ENCODE results near the gene CFAP68. TPM values are rescaled to one million over a fixed set of nuclear protein-coding genes. Genes with fewer than 3 reads are reported as not detected.

CFAP68 gene
- total and polyA plus RNA-seq, 9 of the 15 experiments (the other 6 are each of a cell fraction or from before 2014, with no cell fraction given): 22.8 to 72.3 (median 52.5) TPM

- TF ChIP-seq REST (IDR thresholded peaks at IDR 0.05; ENCODE audit: borderline replicate concordance) (peak; percentile 100), REST (CRISPR knock-in tag; IDR thresholded peaks at IDR 0.05; ENCODE audit: low read depth) (no peak), ZNF239 (CRISPR knock-in tag; IDR thresholded peaks at IDR 0.05) (peak; percentile 32; the same call in 1 of the 2 replicates), ZNF121 (CRISPR knock-in tag; conservative IDR thresholded peaks at IDR 0.05) (no peak), GTF2A2 (tag; IDR thresholded peaks at IDR 0.05) (no peak), CREB1 (IDR thresholded peaks at IDR 0.05) (no peak), CREB1 (CRISPR knock-in tag; IDR thresholded peaks at IDR 0.05) (no peak; the same call in 1 of the 2 replicates), HMG20A (CRISPR knock-in tag; conservative IDR thresholded peaks at IDR 0.05) (no peak), GATA2 (CRISPR knock-in tag; IDR thresholded peaks at IDR 0.05) (no peak), ATF3 (IDR thresholded peaks at IDR 0.05) (peak; percentile 8; the same call in 1 of the 2 replicates), ATF3 (CRISPR knock-in tag; conservative IDR thresholded peaks at IDR 0.05) (no peak), ZFPM2 (CRISPR knock-in tag; IDR thresholded peaks at IDR 0.05) (no peak)
Observed at GRCh38 chr11:111926505-111927391, 47.4 kb downstream of the CFAP68 start (continued).
